ENCODE results near the gene AP3B1.

AP3B1 gene

GRCh38 chr5:78288246-78288645 is 6.3 kb downstream of the AP3B1 start:
- no peak for DNase-seq (ENCODE audit: low read depth, low spot score)

- DNase-seq (ENCODE audit: low read depth, low spot score): no peak
Observed at GRCh38 chr5:78287833-78288232, 6.7 kb downstream of the AP3B1 start.

DNA sequence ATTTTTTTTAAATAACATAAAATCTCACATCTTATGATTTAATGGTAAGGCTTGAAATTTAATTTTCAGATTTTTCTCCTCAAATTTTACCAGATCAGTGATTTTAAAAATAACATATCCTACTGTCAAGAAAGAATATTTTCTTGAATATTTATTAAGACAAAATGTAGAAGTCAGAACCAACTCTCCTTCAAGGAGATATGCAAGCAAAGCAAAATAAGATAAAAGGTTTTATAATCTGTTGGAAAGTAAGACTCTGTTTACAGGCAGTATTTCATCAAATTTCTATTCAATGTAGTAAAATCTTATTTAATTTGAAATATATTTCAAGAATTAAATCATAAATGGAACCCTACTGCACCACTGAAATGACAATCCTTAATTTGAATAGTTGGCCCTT is 7.3 kb downstream of the AP3B1 start:
- no peak for DNase-seq (ENCODE audit: low read depth, low spot score)

- DNase-seq (ENCODE audit: low read depth, low spot score): no peak
Observed at GRCh38 chr5:78286290-78286689, 8.2 kb downstream of the AP3B1 start.

- DNase-seq (ENCODE audit: low read depth, low spot score): no peak
Observed at GRCh38 chr5:78283802-78284201, 10.7 kb downstream of the AP3B1 start.

DNA sequence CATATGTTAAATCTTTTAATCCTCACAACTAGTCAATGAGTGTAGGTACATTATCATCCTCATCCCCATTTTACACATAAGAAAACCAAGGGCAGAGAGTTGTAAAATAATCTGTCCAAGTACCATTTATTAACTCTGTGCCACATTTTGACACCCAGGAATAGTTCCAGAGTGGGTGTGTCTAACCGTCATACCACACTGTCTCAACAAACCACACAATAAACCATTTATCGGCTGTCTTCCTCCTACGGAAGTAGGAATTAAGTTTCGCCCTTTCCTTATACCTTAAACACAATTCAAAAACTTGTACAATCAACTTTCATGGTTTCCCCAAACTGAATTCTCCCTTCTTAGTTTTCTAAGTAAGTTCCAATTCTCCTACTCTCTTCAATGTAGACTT is 11.4 kb downstream of the AP3B1 start:
- DNase-seq (ENCODE audit: low read depth, low spot score): no peak

GRCh38 chr5:78280261-78280660 is 14.2 kb downstream of the AP3B1 start:
- DNase-seq (ENCODE audit: low read depth, low spot score): no peak

DNA sequence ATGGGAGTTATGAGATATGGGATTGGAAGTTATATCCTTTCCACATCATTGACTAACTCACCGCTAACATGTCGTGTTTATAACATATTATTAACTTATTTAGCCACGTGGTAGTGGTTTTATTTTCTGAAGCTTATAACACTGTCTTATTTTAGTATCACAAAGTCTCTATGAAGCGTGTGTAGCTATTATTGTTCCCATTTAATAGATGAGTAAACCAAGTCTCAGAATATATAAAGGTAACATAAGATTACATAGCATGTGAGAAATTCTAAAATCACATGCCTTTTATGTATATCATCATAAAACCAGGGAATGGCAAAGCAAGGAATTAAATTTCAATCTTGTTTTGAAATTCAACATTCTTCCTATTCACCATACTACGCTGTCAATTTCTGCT is 15.3 kb downstream of the AP3B1 start:
- DNase-seq (ENCODE audit: low read depth, low spot score): no peak

GRCh38 chr5:78277715-78278114 is 16.8 kb downstream of the AP3B1 start:
- DNase-seq (ENCODE audit: low read depth, low spot score): no peak

- DNase-seq (ENCODE audit: low read depth, low spot score): no peak
Observed at GRCh38 chr5:78275998-78276543, 18.4 kb downstream of the AP3B1 start.

DNA sequence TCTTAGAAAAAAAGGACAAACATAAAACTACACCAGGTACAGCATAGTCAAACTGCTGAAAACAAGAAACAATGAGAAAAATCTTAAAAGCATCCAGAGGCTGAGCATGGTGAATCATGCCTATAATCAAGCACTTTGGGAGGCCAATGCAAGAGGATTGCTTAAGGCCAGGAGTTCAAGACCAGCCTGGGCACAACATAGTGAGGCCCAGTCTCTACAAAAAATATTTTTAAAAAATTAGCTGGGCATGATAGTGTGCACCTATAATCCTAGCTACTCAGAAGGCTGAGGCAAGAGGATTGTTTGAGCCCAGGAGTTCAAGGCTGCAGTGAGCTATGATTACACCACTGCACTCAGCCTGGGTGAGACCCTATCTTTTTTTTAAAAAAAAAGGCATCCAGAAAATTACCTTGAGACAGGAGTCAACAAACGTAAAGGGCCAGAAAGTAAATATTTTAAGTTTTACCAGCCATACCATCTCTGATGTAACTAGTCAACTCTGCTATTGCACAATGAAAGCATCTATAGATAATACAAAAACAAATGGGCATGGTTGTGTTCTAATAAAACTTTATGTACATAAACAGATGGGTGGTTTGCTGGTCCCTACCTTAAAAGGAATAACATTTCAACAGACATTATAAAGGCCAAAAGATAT is 19.8 kb downstream of the AP3B1 start:
- no peak for DNase-seq (ENCODE audit: low read depth, low spot score)

GRCh38 chr5:78273436-78273835 is 21.1 kb downstream of the AP3B1 start:
- no peak for DNase-seq (ENCODE audit: low read depth, low spot score)

- DNase-seq (ENCODE audit: low read depth, low spot score): no peak
Observed at GRCh38 chr5:78271766-78272165, 22.7 kb downstream of the AP3B1 start.

DNA sequence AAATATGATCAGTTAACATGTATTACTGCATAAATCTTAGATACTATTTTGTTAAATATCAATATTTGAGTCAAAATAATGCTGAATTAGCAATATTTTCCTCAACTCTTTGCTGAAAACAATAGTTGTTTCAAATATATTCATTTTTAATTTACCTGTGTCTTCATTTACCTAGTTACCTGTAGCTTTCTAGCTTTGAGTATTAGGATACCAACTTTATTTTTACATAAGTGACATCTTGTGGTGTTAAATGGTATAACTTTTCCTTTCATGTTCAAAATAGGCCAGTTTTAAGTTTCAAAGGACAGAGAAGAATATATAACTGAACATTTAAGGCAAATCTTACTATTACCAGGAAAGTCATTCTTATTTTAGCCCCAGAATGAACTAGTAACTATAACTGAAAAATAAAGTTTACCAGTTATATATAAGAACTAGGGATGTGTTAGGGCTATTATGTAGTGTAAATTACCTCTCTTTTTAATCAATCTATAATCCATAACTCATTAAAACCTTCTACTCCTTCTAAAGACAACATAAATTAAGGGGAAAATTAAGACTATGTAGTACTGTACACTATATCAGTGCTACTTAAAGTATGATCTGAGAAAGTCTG is 25.3 kb downstream of the AP3B1 start:
- DNase-seq (ENCODE audit: low read depth, low spot score): no peak

GRCh38 chr5:78268356-78268755 is 26.1 kb downstream of the AP3B1 start:
- no peak for DNase-seq (ENCODE audit: low read depth, low spot score)

GRCh38 chr5:78265163-78265562 is 29.3 kb downstream of the AP3B1 start:
- DNase-seq (ENCODE audit: low read depth, low spot score): no peak

- no peak for DNase-seq (ENCODE audit: low read depth, low spot score)
Observed at GRCh38 chr5:78264600-78264999, 29.9 kb downstream of the AP3B1 start.

GRCh38 chr5:78260771-78261170 is 33.7 kb downstream of the AP3B1 start:
- DNase-seq (ENCODE audit: low read depth, low spot score): no peak

GRCh38 chr5:78253201-78253600 is 41.3 kb downstream of the AP3B1 start:
- DNase-seq (ENCODE audit: low read depth, low spot score): no peak

DNA sequence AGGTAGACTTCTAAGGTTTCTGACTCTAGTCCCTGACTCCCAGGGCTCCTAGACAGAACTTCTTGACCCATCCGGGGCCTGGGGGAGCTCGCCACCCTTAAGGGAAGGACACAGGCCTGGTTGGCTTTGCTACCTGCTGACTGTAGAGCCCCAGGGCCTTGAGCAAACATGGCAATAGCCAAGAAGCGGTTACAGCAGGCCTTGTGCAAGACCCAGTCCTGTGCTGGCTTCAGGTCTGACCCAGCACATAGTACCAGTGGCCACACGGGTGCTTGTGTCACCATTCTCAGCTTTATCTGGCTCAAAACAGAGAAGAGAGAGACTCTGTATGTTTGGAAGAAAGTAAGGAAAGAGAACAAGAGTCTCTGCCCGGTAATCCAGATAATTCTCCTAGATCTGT is 41.8 kb downstream of the AP3B1 start:
- no peak for DNase-seq (ENCODE audit: low read depth, low spot score)

DNA sequence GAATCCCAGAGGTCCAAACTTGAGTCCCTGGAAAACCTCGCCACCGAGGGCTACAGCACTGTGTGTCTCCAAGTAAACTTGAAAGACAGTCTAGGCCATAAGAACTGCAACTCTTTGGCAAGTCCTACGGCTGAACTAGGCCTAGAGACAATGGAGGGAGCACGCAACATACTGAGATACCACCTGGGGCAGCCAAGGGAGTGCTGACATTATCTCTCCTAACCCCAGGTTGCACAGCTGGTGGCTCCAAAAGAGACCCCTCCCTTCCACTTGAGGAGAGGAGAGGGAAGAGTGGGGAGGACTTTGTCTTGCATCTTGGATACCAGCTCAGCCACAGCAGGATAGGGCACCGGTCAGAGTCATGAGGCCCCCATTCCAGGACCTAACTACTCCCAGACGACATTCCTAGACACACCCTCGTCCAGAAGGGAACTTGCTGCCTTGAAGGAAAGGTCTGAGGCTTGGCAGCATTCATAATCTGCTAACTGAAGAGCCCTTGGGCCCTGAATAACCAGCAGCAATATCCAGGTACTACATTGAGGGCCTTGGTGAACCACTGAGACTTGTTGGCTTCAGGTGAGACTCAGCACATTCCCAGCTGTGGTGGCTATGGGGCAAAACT is 42.7 kb downstream of the AP3B1 start:
- DNase-seq (ENCODE audit: low read depth, low spot score): no peak

- no peak for DNase-seq (ENCODE audit: low read depth, low spot score)
Observed at GRCh38 chr5:78245136-78245535, 49.4 kb downstream of the AP3B1 start.

GRCh38 chr5:78243639-78244038 is 50.9 kb downstream of the AP3B1 start:
- DNase-seq (ENCODE audit: low read depth, low spot score): no peak
